ENCODE results near the gene CA5B.
"Not testable (repeated sequence)": the region's sequence is repeated elsewhere in the genome, so short reads cannot be mapped to it uniquely, and the experiment has no call there.

Gene CA5B

GRCh38 chrX:15702488-15703371 is 35.3 kb upstream of the CA5B start:
- no peak overlapping the region for H3K27ac ChIP-seq (ENCODE audit: low read depth, low read length, poor library complexity, severe bottlenecking)
- H3K27me3 ChIP-seq (ENCODE audit: insufficient read depth, low read length) = no peaks in the 10 kb centered on the region
- no peaks in the 10 kb centered on the region for H3F3A ChIP-seq (ENCODE audit: insufficient read depth, low read length)
- no peaks in the 10 kb centered on the region for H4K20me1 ChIP-seq (ENCODE audit: insufficient read depth, low read length)
- no peaks in the 10 kb centered on the region for H3K79me2 ChIP-seq (ENCODE audit: insufficient read depth, low read length)
- no peak overlapping the region for H2AFZ ChIP-seq (ENCODE audit: low read length)
- H3K4me3 ChIP-seq (ENCODE audit: low read depth, low read length, poor library complexity, severe bottlenecking) = no peak overlapping the region
- TF ChIP-seq EZH2 (IDR thresholded peaks at IDR 0.05; ENCODE audit: borderline replicate concordance, low read length) = no peak
- TF ChIP-seq CTCF (IDR thresholded peaks at IDR 0.05; ENCODE audit: low read length) = no peak
- H3K9me2 ChIP-seq (ENCODE audit: low read depth, low read length) = no peaks in the 10 kb centered on the region
- no peak overlapping the region for H3K4me2 ChIP-seq (ENCODE audit: low read length)
- no peaks in the 10 kb centered on the region for H3K4me1 ChIP-seq (ENCODE audit: insufficient read depth, low read length, severe bottlenecking)
- H3K9ac ChIP-seq (ENCODE audit: low read length) = no peak overlapping the region
- no peaks in the 10 kb centered on the region for H3K9me3 ChIP-seq (ENCODE audit: low read length)
- no peaks in the 10 kb centered on the region; the same call in 1 of the 2 replicates for H3K36me3 ChIP-seq (ENCODE audit: insufficient read depth, low read length)

- H3K4me1 ChIP-seq (ENCODE audit: insufficient read depth, low read length, severe bottlenecking); H3K27me3 ChIP-seq (ENCODE audit: insufficient read depth, low read length); H2AFZ ChIP-seq (ENCODE audit: low read length); H3F3A ChIP-seq (ENCODE audit: insufficient read depth, low read length); H3K9me3 ChIP-seq (ENCODE audit: low read length); H4K20me1 ChIP-seq (ENCODE audit: insufficient read depth, low read length); H3K9ac ChIP-seq (ENCODE audit: low read length); H3K4me2 ChIP-seq (ENCODE audit: low read length); H3K36me3 ChIP-seq (ENCODE audit: insufficient read depth, low read length); H3K27ac ChIP-seq (ENCODE audit: low read depth, low read length, poor library complexity, severe bottlenecking); H3K9me2 ChIP-seq (ENCODE audit: low read depth, low read length); H3K4me3 ChIP-seq (ENCODE audit: low read depth, low read length, poor library complexity, severe bottlenecking); H3K79me2 ChIP-seq (ENCODE audit: insufficient read depth, low read length): not testable (repeated sequence)
These were observed 34.3 kb upstream of the CA5B start for GRCh38 chrX:15703809-15704208.

- not testable (repeated sequence) for H3K79me2 ChIP-seq (ENCODE audit: insufficient read depth, low read length); H4K20me1 ChIP-seq (ENCODE audit: insufficient read depth, low read length); H3K9me2 ChIP-seq (ENCODE audit: low read depth, low read length); H3K27ac ChIP-seq (ENCODE audit: low read depth, low read length, poor library complexity, severe bottlenecking); H3K9ac ChIP-seq (ENCODE audit: low read length); H3K4me1 ChIP-seq (ENCODE audit: insufficient read depth, low read length, severe bottlenecking); H3F3A ChIP-seq (ENCODE audit: insufficient read depth, low read length); H3K4me3 ChIP-seq (ENCODE audit: low read depth, low read length, poor library complexity, severe bottlenecking); H3K4me2 ChIP-seq (ENCODE audit: low read length); H3K36me3 ChIP-seq (ENCODE audit: insufficient read depth, low read length); H2AFZ ChIP-seq (ENCODE audit: low read length); H3K27me3 ChIP-seq (ENCODE audit: insufficient read depth, low read length); H3K9me3 ChIP-seq (ENCODE audit: low read length)
These were observed 33.8 kb upstream of the CA5B start for GRCh38 chrX:15704273-15704672.

GRCh38 chrX:15714529-15714928 is 23.5 kb upstream of the CA5B start:
- Histone ChIP-seq H3K4me1 (ENCODE audit: insufficient read depth, low read length, severe bottlenecking) (no peaks in the 10 kb centered on the region), H3K27me3 (ENCODE audit: insufficient read depth, low read length) (no peaks in the 10 kb centered on the region), H3K79me2 (ENCODE audit: insufficient read depth, low read length) (no peaks in the 10 kb centered on the region), H3K9ac (ENCODE audit: low read length) (no peak overlapping the region), H3K4me2 (ENCODE audit: low read length) (no peak overlapping the region), H3K9me2 (ENCODE audit: low read depth, low read length) (no peaks in the 10 kb centered on the region), H2AFZ (ENCODE audit: low read length) (no peak overlapping the region), H3K9me3 (ENCODE audit: low read length) (no peaks in the 10 kb centered on the region), H4K20me1 (ENCODE audit: insufficient read depth, low read length) (no peaks in the 10 kb centered on the region), H3F3A (ENCODE audit: insufficient read depth, low read length) (no peaks in the 10 kb centered on the region), H3K27ac (ENCODE audit: low read depth, low read length, poor library complexity, severe bottlenecking) (no peak overlapping the region), H3K4me3 (ENCODE audit: low read depth, low read length, poor library complexity, severe bottlenecking) (no peak overlapping the region), H3K36me3 (ENCODE audit: insufficient read depth, low read length) (no peaks in the 10 kb centered on the region)
- TF ChIP-seq CTCF (IDR thresholded peaks at IDR 0.05; ENCODE audit: low read length) (no peak), EZH2 (IDR thresholded peaks at IDR 0.05; ENCODE audit: borderline replicate concordance, low read length) (no peak)

Measured in OCI-LY1 (cell line).